A673 (cell line): ENCODE measurements around the gene THAP12. TPM values are rescaled to one million over a fixed set of nuclear protein-coding genes. Genes with fewer than 3 reads are reported as not detected.

Source experiments
- BruUV-seq: library from RNA; stranded (reverse); fragments of 400-500 nt; replicated peaks from 2 replicates; lab custom pipeline; 2021; lab: Mats Ljungman, UMichigan
- CTCF ChIA-PET: fragments of 300-600 bp; sonication (Branson Sonifier 250); formaldehyde crosslinking; loops from one replicate; lab custom pipeline; 2022; ENCODE audit warnings: antibody characterized with exemption; lab: Charles Lee
- POLR2A ChIA-PET: fragments of 300-600 bp; sonication (Branson Sonifier 250); formaldehyde crosslinking; loops from one replicate; lab custom pipeline; 2022; ENCODE audit warnings: antibody characterized with exemption; ENCODE audit not compliant: low non-redundant PET; lab: Charles Lee
- DNase-seq: peaks from one replicate; pipeline ENCODE4 v3.0.0-alpha.2; 2015; ENCODE audit warnings: low spot score
- H3K27ac ChIP-seq: fragments of 200-600 bp; sonication (generic); 2 replicates; pipeline ENCODE4 v1.5.1; 2016; ENCODE audit warnings: mixed run types, low read depth, mild to moderate bottlenecking, mixed read lengths, antibody characterized with exemption, low read length; ENCODE audit not compliant: poor library complexity, severe bottlenecking
- H3K27me3 ChIP-seq: fragments of 200-600 bp; sonication (generic); replicated peaks from 2 replicates; pipeline ENCODE4 v1.6.1; 2017; ENCODE audit warnings: mixed run types, low read depth, mild to moderate bottlenecking, mixed read lengths, antibody characterized with exemption, low read length; ENCODE audit not compliant: insufficient read depth, poor library complexity
- H3K36me3 ChIP-seq: fragments of 200-600 bp; sonication (generic); 2 replicates; pipeline ENCODE4 v1.6.1; 2016; ENCODE audit warnings: mixed run types, mild to moderate bottlenecking, mixed read lengths, antibody characterized with exemption, low read length; ENCODE audit not compliant: insufficient read depth, poor library complexity, severe bottlenecking
- H3K4me1 ChIP-seq: fragments of 200-600 bp; sonication (generic); 2 replicates; pipeline ENCODE4 v1.6.1; 2017; ENCODE audit warnings: mixed run types, mild to moderate bottlenecking, mixed read lengths, antibody characterized with exemption, low read length; ENCODE audit not compliant: insufficient read depth, poor library complexity, severe bottlenecking
- H3K4me3 ChIP-seq: fragments of 200-600 bp; sonication (generic); 2 replicates; pipeline ENCODE4 v1.5.1; 2016; ENCODE audit warnings: low read depth, mixed run types, mild to moderate bottlenecking, mixed read lengths, low read length; ENCODE audit not compliant: poor library complexity, severe bottlenecking
- H3K9me3 ChIP-seq: fragments of 200-600 bp; sonication (generic); 2 replicates; pipeline ENCODE4 v1.6.1; 2016; ENCODE audit warnings: mixed run types, low read depth, mild to moderate bottlenecking, mixed read lengths, antibody characterized with exemption, low read length; ENCODE audit not compliant: poor library complexity, severe bottlenecking
- CTCF ChIP-seq: fragments of 300-800, 200-600 bp; sonication (generic); conservative IDR thresholded peaks from 2 replicates; pipeline ENCODE4 v1.5.1; 2017; ENCODE audit warnings: low read depth, mild to moderate bottlenecking, antibody characterized with exemption, low read length, moderate library complexity, mixed read lengths
- EZH2 ChIP-seq: fragments of 200-600 bp; sonication (generic); IDR thresholded peaks from 2 replicates; pipeline ENCODE4 v1.6.1; 2017; ENCODE audit warnings: borderline replicate concordance, low read depth, mild to moderate bottlenecking, mixed read lengths, antibody characterized with exemption, low read length; ENCODE audit not compliant: poor library complexity, severe bottlenecking
- intact Hi-C: fragments of 100-400 bp; cut with micrococcal nuclease; formaldehyde crosslinking; loops from one replicate; pipeline ENCODE4 v1.10.0; 2022; ENCODE audit not compliant: unreplicated experiment
- total RNA-seq: library from RNA; stranded (reverse); gene quantifications from 2 replicates; pipeline ENCODE4 v1.2.3, GENCODE V29; 2021

THAP12 gene
- total RNA-seq, 1 experiment from 2014 or later: 53.1 TPM

DNA sequence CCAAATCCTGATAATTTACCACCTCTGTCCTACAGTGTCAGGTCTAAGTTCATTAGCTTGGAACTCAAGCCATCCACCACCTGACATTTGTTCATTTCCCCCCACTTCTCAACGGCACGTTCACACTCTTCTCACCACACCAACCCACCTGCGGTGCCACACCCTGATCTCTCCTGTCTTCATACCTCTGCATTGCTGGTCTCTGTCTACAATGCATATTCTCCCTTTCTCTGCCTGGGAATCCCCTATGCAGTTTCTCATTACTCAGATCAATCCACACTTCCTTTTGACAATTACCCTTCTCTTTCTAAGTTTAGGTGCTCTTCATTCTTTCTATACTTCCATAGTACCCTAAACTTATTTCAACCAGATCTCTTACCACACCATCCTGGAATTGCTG, 43.4 kb upstream of the THAP12 start:
- no TSS peak for BruUV-seq
- Histone ChIP-seq H3K4me3 (no peak overlapping the region), H3K9me3 (no peaks in the 10 kb centered on the region), H3K36me3 (no peaks in the 10 kb centered on the region), H3K27ac (no peak overlapping the region), H3K27me3 (no peaks in the 10 kb centered on the region), H3K4me1 (no peaks in the 10 kb centered on the region)
- no peak for DNase-seq
- ChIA-PET CTCF (no interaction called here), POLR2A (no interaction called here)
- intact Hi-C loops: no loop called here
- TF ChIP-seq EZH2 (no peak), CTCF (no peak)

- Histone ChIP-seq H3K27me3 (no peaks in the 10 kb centered on the region), H3K4me3 (no peak overlapping the region), H3K27ac (no peak overlapping the region), H3K9me3 (no peaks in the 10 kb centered on the region), H3K4me1 (no peaks in the 10 kb centered on the region), H3K36me3 (no peaks in the 10 kb centered on the region)
- ChIA-PET POLR2A (no interaction called here), CTCF (no interaction called here)
- BruUV-seq: no TSS peak
- DNase-seq: peak; percentile 35
- intact Hi-C loops: no loop called here
- TF ChIP-seq CTCF (peak; percentile 54), EZH2 (no peak)
Measured at GRCh38 chr11:76419896-76420295, 39.0 kb upstream of the THAP12 start.

DNA sequence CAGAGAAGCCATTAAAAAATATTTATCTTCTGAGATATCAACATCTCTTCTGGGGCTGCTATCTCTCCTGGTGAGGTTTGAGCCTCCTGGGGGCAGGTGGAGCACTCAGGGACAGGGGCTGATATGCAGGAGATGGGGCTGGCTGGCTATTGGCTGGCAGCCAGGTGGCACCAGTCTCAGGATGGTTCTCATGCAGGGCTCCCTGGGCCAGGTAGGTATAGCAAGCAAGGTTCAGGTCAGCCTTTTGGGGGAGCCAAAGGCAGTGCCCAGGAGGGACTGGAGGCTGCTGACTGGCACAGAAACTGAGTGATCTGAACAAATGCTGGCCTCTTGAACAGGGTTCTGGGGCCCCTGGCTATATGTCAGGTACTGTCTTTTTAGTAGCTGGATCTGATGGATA, 34.1 kb upstream of the THAP12 start:
- TF ChIP-seq CTCF (no peak), EZH2 (no peak)
- BruUV-seq: no TSS peak

More for the DNA sequence above, 34.1 kb upstream of the THAP12 start:
- Histone ChIP-seq H3K4me3 (no peak overlapping the region), H3K36me3 (no peaks in the 10 kb centered on the region), H3K27me3 (no peaks in the 10 kb centered on the region), H3K9me3 (no peaks in the 10 kb centered on the region), H3K4me1 (no peaks in the 10 kb centered on the region), H3K27ac (no peak overlapping the region)
- intact Hi-C loops: no loop called here
- CTCF ChIA-PET: no interaction called here
- no peak for DNase-seq
- POLR2A ChIA-PET: no interaction called here
